ENCODE results near the gene ST6GALNAC5. TPM values are rescaled to one million over a fixed set of nuclear protein-coding genes. Genes with fewer than 3 reads are reported as not detected.

ST6GALNAC5 gene
- total RNA-seq, 2 donors from 2014 or later, result not detected

DNA sequence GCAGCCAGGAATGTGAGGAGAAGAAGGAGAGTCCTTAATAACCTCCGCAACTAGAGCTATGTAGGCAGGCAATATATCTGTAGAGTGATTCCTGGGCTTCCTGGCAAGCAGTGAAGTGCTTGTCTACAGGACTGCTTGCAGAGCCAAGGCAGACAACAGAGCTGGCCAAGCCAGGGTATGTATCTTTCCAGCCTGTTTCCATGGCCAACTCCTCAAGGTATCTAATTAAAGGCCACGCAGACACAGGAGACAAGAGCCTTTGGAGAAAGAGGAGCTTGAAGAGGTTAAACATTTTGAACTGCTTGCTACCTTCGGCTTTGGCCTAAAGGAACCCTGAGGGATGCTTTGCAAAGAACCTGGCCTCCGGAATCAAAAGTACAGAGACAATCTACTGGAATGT lies 214.6 kb downstream of the ST6GALNAC5 start:
- Mint-ChIP-seq H3K9me3 (no peaks in the 10 kb centered on the region), H3K4me1 (no peaks in the 10 kb centered on the region), H3K4me3 (no peak overlapping the region), H3K36me3 (ENCODE audit: low read depth) (no peaks in the 10 kb centered on the region), H3K27me3 (peaks cover 2% of the 10 kb centered on the region), H3K27ac (no peak overlapping the region)
- no peak for ATAC-seq (replicated peaks)

DNA sequence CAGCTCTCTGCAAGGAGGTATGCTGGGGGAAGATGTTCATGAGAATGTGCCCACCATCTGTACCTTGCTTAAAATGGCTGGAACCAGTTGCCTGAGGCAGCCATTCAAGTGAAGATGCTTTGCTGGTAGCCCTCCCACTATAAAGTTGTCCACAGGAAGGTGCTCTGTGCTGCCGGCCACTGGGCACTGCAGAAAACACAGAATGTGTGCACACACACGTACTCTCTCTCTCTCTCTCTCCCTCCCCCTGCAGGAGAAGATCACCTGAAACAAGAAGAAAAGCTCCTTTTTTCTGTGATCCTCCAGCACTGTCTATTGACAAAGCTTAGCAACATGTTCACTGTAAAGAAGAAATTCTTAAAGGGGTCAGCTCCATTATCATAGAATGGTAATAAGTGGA lies 217.2 kb downstream of the ST6GALNAC5 start:
- H3K4me1 Mint-ChIP-seq, result no peaks in the 10 kb centered on the region
- no peaks in the 10 kb centered on the region for H3K27me3 Mint-ChIP-seq
- no peak for ATAC-seq (replicated peaks)
- no peak overlapping the region for H3K27ac Mint-ChIP-seq
- H3K36me3 Mint-ChIP-seq (ENCODE audit: low read depth), result no peaks in the 10 kb centered on the region
- no peak overlapping the region for H3K4me3 Mint-ChIP-seq
- no peaks in the 10 kb centered on the region for H3K9me3 Mint-ChIP-seq

DNA sequence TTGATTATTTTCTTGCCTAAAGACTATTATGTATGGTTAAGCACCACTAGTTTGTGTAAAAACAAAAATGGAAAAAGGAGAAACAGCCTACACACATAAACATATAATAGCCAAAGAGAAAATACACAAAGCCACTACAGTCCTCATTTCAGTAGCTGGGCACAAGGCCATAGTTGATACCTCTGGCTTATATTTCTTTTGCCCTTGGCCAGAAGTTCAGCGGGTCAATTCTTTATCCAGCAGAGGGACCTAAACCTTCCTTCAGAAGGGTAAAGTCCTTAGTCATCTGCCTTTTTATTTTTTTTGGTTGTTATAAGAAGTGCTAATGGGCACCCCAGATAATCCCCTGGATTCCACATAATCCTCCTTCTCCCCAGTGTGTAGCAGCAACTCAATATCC lies 217.8 kb downstream of the ST6GALNAC5 start:
- Mint-ChIP-seq H3K4me1 (no peaks in the 10 kb centered on the region), H3K36me3 (ENCODE audit: low read depth) (no peaks in the 10 kb centered on the region), H3K27ac (no peak overlapping the region), H3K27me3 (no peaks in the 10 kb centered on the region), H3K9me3 (no peaks in the 10 kb centered on the region), H3K4me3 (no peak overlapping the region)
- ATAC-seq (replicated peaks), result no peak

DNA sequence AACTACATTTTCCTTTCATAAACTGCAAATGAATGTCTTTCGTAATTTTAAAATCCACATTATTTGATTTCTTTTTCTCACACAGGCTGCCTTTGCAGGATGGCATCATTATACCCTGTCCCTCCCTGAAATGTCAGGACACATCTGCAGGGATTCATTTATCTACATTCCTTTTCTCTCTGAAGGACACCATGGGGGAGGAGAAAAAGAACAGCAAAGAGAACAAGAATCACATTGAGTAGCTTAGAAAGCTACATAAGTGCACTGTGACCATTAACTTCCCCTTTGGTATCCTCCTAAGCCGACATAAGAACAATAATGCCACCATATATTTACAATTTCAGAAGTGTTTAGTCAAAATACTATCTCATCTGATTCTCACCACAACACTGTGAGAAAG lies 222.5 kb downstream of the ST6GALNAC5 start:
- Mint-ChIP-seq H3K4me3 (no peak overlapping the region), H3K4me1 (no peaks in the 10 kb centered on the region), H3K36me3 (ENCODE audit: low read depth) (peaks cover 8% of the 10 kb centered on the region), H3K27ac (no peak overlapping the region), H3K9me3 (no peaks in the 10 kb centered on the region), H3K27me3 (no peaks in the 10 kb centered on the region)
- ATAC-seq (replicated peaks), result no peak

DNA sequence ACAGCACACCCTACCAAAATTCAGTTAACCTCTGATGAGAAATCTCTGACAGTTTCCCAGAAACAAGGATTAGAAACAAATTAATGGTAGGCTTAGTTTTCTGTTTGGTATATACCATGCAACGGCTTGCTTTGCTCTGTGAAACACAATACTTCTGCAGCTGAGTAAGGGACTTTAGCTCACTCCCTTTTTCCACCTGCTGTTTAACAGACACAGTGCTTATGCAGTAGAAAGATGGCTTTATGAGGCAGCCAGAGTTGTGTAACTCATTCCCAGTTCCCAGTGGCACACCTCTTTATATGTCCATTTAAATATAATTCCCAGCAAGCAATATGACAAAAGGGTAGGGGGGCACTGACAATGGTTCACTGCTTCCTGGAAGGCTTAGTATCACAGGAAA lies 228.0 kb downstream of the ST6GALNAC5 start:
- ATAC-seq (replicated peaks), result no peak
- Mint-ChIP-seq H3K4me1 (no peaks in the 10 kb centered on the region), H3K9me3 (no peaks in the 10 kb centered on the region), H3K27ac (no peak overlapping the region), H3K36me3 (ENCODE audit: low read depth) (peaks cover 8% of the 10 kb centered on the region), H3K27me3 (no peaks in the 10 kb centered on the region), H3K4me3 (no peak overlapping the region)

DNA sequence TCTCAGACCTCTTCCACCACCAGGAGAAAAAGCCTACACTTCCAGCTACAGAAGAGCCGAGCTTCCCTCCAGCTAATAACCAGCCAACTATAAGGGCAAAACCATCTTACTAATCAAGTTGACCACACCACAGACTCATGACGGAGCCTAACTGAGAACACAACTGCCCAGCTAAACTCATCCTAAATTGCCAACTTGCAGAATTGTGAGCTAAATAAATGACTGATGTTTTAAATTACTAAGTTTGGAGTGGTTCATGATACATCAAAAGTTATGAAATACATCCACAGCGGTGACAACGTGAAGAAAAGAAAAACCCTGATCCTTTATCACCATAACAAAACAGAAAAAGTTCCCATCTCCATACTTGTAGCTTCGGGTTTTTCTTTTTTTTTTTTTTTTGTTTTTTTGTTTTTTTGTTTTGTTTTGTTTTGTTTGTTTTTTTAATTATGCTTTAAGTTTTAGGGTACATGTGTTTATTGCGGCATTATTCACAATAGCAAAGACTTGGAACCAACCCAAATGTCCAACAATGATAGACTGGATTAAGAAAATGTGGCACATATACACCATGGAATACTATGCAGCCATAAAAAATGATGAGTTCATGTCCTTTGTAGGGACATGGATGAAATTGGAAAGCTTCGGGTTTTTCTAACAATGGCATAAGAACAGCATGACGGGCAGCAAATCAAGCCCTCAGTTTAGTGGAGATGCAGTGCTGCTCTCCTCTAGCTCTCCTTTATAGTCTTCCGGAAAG lies 229.4 kb downstream of the ST6GALNAC5 start:
- Mint-ChIP-seq H3K27ac (no peak overlapping the region), H3K27me3 (no peaks in the 10 kb centered on the region), H3K36me3 (ENCODE audit: low read depth) (peaks cover 1% of the 10 kb centered on the region), H3K4me3 (no peak overlapping the region), H3K9me3 (no peaks in the 10 kb centered on the region), H3K4me1 (no peaks in the 10 kb centered on the region)
- no peak for ATAC-seq (replicated peaks)

DNA sequence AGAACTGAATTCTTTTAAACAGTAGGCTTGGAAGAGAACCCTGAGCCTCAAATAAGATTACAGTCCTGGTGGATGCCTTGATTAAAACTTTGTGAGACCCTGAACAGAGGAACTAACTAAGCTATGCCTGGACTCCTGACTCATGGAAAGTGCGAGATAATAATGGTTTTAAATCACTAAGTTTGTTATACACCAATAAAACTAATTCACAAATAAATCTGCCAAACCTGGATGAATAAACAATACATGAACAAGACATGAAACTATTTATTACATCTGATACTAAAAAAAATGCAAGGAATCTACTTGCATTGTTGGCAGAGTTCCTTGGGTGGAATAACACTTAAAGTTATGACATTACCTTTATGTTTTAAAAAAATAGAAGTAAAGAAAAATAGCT lies 233.6 kb downstream of the ST6GALNAC5 start:
- H3K4me3 Mint-ChIP-seq, result no peak overlapping the region
- no peaks in the 10 kb centered on the region for H3K36me3 Mint-ChIP-seq (ENCODE audit: low read depth)
- H3K4me1 Mint-ChIP-seq, result no peaks in the 10 kb centered on the region
- no peak for ATAC-seq (replicated peaks)
- peaks cover 5% of the 10 kb centered on the region for H3K9me3 Mint-ChIP-seq
- H3K27ac Mint-ChIP-seq, result no peak overlapping the region
- H3K27me3 Mint-ChIP-seq, result no peaks in the 10 kb centered on the region

DNA sequence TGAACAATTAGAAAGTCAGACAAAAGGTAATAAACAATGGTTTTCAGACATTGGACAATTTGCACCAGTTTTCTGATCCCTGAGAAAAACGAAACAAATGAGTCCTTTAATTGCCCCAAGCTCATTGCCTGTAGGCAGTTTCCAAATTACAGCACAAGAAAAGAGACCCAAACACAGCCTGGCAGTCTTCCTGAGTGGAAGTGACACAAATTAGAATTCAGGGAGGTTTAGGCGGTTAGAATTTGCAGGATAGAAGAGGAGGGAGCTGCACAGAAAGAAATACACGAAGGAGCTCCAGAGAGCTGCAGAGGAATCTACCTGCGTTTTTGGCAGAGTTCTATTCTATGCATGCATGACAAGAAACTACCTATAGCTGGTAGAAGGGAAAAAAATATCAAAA lies 236.2 kb downstream of the ST6GALNAC5 start:
- no peaks in the 10 kb centered on the region for H3K27me3 Mint-ChIP-seq
- no peak overlapping the region for H3K27ac Mint-ChIP-seq
- ATAC-seq (replicated peaks), result no peak
- peaks cover under 1% of the 10 kb centered on the region for H3K36me3 Mint-ChIP-seq (ENCODE audit: low read depth)
- H3K4me3 Mint-ChIP-seq, result no peak overlapping the region
- peaks cover 5% of the 10 kb centered on the region for H3K9me3 Mint-ChIP-seq
- no peaks in the 10 kb centered on the region for H3K4me1 Mint-ChIP-seq

DNA sequence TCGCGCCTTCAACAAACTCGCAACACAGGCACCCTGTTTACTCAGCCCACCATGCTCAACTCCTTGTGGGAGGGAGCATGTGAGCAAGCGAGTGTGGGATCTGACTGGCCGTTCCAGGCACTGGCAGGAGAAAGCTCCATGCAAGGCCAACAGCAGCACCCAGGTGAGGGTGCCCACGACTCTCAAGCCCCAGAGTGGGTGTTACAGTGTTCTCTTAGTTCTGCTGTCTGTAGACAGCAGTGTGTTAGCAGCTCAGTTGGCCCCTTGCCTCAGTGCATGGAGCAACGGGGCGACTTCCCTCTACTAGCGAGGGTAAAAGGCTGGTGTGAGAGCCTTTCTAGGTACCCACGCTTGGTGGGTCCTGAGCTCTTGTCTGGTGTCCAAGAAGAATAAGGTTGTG lies 237.4 kb downstream of the ST6GALNAC5 start:
- H3K9me3 Mint-ChIP-seq, result peaks cover 5% of the 10 kb centered on the region
- H3K36me3 Mint-ChIP-seq (ENCODE audit: low read depth), result peaks cover 6% of the 10 kb centered on the region
- no peak overlapping the region for H3K27ac Mint-ChIP-seq
- no peaks in the 10 kb centered on the region for H3K4me1 Mint-ChIP-seq
- H3K27me3 Mint-ChIP-seq, result no peaks in the 10 kb centered on the region
- no peak overlapping the region for H3K4me3 Mint-ChIP-seq
- no peak for ATAC-seq (replicated peaks)

All from activated T-helper 17 cell treated with anti-CD3 and anti-CD28 coated beads, Interleukin-2, amount 50 U/mL, for 72 hours (primary cell).